GM12864 (cell line): ENCODE measurements around the gene MFN1.

Experiments
- DNase-seq: peaks from one replicate; pipeline ENCODE4 v3.0.0-alpha.2; 2011; ENCODE audit warnings: low read depth
- H3K4me3 ChIP-seq: 2 replicates; pipeline ENCODE4 v1.5.1; 2011; ENCODE audit warnings: mild to moderate bottlenecking, low read depth, low read length, control low read depth
- CTCF ChIP-seq: IDR thresholded peaks from 2 replicates; pipeline ENCODE4 v1.5.1; 2011; ENCODE audit warnings: low read depth, mild to moderate bottlenecking, moderate library complexity, low read length, control low read depth, inconsistent platforms; ENCODE audit errors: missing control alignments

MFN1 gene

DNA sequence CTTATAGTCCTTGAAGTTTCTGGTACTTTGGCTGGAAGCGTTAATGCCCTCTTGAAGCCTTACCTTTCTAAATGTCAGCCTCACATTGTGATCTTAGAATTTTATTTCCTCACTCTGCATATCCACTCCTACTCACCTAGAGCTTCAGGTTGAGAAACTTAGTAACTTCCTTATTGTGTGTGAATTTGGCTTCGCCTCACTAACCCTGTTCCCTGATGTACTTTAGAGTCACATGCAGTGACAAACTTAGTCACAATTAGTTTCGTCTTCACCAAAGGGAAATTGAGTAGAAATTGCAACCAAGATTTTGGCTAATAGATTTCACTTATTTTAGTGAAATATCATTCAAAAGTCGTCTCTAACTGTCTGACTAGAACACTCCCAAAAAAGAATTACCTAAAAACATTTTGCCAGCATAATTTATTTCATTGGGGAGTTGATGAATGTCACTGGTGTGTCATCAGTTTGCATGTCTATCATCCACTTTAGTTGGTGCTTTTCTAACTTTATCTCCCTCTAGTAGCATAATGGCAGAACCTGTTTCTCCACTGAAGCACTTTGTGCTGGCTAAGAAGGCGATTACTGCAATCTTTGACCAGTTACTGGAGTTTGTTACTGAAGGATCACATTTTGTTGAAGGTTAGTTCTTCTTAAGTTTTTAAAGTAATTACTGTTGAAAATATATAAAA is 960 bp downstream of the MFN1 start:
- DNase-seq = peak; percentile 73
- TF ChIP-seq CTCF = no peak
- H3K4me3 ChIP-seq = peak overlapping the region; percentile 98

GRCh38 chr3:179355996-179356395 is 8.5 kb downstream of the MFN1 start:
- no peak for TF ChIP-seq CTCF
- no peak overlapping the region for H3K4me3 ChIP-seq
- DNase-seq = no peak

DNA sequence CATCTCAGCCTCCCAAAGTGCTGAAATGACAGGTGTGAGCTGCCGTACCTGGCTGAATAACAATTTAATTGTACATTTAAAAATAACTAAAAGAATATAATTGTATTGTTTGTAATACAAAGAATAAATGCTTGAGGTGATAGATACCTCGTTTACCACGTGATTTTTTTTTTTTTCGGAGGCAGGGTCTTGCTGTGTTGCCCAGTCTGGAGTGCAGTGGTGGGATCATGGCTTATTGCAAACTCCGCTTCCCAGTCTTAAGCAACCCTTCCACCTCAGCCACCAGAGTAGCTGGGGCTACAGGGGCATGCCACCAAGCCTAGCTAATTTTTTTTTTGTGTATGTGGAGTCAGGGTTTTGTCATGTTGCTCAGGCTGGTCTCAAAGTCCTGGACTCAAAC is 15.8 kb downstream of the MFN1 start:
- no peak overlapping the region for H3K4me3 ChIP-seq
- DNase-seq = no peak
- no peak for TF ChIP-seq CTCF

GRCh38 chr3:179369621-179370020 is 22.1 kb downstream of the MFN1 start:
- H3K4me3 ChIP-seq = no peak overlapping the region
- no peak for DNase-seq
- no peak for TF ChIP-seq CTCF

DNA sequence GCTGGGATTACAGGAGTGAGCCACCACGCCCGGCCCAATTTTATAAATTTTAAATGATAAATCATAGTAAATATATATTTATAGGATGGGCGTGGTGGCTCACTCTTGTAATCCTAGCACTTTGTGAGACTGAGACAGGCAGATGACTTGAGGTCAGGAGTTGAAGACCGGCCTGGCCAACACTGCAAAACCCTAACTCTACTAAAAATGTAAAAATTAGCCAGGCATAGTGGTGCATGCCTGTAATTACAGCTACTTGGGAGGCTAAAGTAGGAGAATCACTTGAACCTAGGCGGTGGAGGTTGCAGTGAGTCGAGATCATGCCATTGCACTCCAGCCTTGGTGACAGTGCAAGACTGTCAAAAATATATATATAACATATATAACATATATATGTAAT is 26.4 kb downstream of the MFN1 start:
- DNase-seq = no peak
- H3K4me3 ChIP-seq = no peak overlapping the region
- TF ChIP-seq CTCF = no peak

GRCh38 chr3:179375091-179375999 is 27.8 kb downstream of the MFN1 start:
- no peak for TF ChIP-seq CTCF
- no peak for DNase-seq
- H3K4me3 ChIP-seq = no peak overlapping the region

DNA sequence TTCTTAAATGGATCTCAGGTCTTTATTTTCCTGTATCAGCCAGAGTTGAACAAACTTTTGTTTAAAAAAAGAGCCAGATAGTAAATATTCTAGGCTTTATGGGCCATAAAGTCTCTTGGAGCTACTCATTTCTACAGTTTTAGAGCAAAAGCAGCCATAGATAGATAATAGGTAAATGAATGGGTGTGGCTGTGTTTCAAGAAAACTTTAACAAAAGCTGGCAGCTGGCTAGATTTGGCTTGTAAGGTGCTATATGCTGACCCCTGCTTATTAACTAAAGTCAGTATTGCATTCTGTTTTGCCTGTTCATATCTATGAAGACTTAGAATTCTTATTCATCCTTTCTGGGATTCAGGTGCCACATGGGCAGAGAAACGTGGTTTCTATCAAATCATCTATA is 29.0 kb downstream of the MFN1 start:
- no peak for TF ChIP-seq CTCF

More for the DNA sequence above, 29.0 kb downstream of the MFN1 start:
- H3K4me3 ChIP-seq = no peak overlapping the region
- DNase-seq = no peak
